Activated CD4-positive, alpha-beta T cell treated with anti-CD3 and anti-CD28 coated beads for 4 hours (primary cell): ENCODE data around the gene ZNF519.

Source experiments
- DNase-seq, 2 donors: peaks; one replicate each; pipeline ENCODE4 v3.0.0-alpha.2; 2020

Gene ZNF519

DNA sequence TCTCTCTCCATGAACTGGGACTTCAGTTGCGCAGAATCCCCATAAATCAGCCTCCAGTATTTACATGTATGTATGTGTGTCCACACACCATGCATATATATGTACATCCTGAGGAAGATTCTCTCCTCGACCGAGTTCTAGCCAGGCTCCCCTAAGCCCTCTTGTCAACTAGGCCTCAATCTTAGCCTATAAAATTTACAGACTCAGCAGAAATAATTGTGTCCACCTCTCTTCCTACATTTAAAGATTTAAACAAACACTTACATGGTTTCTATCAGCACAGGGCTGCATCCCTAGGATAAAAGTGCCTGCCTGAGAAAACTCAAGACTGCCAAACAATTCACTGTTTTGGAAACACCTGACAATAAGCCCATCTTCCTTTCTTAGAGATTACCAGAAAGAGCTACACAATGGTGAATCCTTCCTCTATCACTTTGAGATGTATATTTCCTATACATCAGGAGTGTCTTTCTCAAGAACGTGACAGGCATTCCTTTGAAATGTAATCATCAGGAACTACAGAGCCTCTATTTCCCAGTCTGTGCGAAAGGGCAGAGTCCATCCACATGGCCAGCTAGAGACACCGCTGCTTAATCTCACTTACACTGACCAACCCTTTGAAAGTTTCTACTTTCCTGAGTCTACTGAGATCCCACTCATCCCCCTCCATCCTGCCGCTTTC, 39.5 kb downstream of the ZNF519 start:
- DNase-seq, result no peak

DNA sequence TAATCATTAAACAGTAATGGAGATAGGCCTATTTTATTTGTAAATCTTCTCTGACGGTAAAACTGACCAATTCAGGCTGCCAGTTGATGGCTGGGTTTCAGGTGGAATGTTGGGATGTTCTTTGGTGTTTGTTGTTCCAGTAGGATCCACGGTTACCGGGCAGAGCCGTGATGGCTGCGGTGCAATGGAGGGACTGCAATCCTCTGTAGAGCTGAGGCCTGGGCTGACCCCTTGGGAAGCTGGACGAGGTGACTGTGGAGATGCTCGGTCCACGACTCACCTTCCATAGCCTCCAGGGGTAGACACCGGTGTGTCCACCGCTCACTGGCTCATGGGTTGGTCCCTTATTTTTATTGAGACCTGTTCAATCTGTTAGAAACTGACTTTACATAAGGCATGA, 42.5 kb downstream of the ZNF519 start:
- DNase-seq, result no peak

DNA sequence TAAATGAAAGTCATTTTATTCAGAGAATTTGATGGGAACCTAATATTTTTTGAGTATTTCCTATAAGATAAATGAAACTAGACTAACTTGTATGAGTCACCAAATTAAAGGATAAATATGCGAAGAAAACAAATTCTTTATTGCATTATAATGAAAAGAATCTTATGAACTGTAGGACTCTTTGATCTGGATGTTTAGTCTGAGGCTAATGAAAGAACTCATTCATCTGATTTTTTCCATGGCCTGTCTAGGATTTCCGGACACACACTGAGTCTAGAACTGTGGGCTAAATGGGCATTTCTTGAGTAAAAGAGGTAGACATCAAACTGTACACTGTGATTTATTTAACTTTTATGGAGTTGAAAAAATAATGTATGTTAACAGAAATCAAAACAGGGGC, 43.0 kb downstream of the ZNF519 start:
- DNase-seq, result no peak

DNA sequence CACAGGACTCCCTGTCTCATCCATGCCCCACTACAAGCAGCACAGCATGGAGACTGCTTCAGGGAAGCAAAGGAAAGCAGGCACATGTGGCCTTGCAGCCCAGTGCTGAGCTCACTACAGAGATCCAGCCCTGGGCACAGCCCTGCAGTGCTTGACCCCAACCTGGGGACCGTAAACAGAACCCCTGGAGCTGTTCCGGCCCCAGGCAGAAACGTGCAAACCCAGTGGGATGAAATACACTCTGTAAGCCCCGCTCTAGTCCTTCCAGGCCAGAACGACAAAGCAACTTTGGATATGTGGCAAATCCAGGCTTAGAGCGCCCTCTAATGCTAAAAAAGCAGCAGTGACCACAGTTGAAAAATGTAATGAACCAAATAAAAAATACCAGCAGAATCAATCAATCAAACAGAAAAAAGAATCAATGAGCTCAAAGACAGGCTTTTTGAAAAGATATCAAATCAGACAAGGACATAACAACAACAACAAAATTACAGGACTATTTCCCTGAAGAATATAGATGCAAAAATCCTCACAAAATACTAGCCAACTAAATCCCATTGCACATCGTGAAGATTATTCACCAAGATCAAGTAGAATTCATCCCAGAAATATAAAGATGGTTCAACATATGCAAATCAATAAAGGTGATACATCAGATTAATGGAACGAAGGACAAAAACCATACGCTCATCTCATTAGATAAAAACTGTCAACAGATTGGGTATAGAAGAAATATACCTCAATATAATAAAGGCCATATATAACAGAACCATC, 45.6 kb downstream of the ZNF519 start:
- DNase-seq, result no peak

DNA sequence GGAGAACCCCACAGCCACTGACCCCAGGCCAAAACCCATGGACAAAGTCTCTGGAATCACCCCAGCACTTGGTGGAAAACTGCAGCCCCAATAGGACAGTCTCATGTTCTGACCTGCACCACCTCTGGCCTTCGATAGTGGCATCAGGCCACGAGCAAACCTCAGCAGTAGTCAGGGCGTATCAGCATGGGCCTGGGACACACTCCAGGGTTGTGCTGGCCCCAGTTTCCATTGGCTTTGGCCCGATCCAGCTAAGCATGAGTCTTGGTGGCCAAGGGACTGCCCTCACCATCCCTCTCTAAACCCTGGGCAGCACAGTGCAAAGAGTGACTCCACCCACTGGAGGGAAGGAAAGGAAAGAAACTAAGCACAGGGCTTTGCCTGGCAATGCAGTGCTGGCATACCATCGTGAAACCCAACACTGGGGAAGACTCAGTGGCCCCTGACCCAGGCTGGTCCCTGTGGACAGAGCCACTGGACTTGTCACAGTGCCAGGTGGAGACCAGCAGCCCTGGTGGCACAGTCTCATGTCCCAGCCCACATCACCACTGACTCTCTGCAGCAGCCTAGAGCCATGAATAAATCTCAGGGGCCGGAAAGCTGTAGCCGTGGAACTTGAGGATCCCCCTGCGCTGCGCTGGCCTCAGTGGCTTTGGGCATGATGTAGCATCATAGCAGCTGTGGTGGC, 46.3 kb downstream of the ZNF519 start:
- DNase-seq, result no peak

DNA sequence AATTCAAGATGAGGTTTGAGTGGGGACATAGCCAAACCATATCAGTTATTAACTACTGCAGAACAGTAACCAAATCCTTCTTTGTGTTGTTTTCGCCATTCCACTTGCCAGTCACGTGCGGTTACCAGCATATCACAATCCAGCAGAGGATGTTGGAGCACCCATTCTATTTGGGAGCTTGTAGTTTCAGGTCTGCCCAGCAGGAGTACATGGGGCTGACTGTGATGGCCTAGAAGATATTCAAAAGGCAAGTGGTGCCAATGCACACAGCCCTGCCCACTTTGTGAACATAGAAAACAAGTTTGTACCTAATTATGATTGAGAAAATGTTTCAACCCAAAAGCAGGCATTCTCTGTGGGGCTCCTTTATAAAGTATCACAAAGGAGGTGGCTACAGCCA, 57.0 kb downstream of the ZNF519 start:
- DNase-seq, result no peak

DNA sequence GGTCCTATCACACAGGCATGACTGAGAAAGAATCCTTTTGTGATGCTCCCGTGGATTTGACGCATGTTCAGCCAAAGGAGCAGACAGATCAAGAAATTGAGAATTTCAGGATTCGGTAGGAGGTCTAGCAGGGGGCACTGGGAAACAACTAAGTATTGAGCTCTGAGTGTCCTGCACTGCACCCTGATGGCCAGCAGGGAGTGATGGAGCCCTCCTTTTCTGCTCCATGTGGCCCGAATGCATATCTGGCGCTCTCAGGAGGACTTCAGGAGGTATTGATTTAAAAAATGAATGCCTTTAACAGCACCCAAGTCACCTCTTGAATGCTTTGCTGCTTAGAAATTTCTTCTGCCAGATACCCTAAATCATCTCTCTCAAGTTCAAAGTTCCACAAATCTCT, 58.0 kb downstream of the ZNF519 start:
- DNase-seq, result no peak

DNA sequence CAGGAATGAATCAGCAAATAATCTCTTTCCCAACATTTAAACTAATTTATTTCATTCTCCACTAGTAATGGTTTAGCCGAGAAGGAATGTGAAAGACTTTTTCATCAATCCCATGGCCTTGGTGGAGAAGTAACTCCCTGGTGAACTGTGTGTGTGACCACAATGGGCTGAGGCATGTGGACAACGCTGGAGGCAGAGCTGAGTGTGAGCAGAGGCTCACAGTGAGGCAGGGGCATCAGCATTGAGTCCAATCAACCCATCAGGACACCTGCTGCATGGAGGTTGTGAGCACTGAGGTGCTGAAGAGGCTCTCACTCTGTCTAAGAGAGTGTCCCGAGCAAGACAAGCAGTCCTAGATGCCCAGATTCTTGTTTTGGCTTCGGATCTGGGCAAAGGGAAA, 78.6 kb downstream of the ZNF519 start:
- no peak for DNase-seq
